ENCODE data around the gene PRR7.

Gene PRR7

DNA sequence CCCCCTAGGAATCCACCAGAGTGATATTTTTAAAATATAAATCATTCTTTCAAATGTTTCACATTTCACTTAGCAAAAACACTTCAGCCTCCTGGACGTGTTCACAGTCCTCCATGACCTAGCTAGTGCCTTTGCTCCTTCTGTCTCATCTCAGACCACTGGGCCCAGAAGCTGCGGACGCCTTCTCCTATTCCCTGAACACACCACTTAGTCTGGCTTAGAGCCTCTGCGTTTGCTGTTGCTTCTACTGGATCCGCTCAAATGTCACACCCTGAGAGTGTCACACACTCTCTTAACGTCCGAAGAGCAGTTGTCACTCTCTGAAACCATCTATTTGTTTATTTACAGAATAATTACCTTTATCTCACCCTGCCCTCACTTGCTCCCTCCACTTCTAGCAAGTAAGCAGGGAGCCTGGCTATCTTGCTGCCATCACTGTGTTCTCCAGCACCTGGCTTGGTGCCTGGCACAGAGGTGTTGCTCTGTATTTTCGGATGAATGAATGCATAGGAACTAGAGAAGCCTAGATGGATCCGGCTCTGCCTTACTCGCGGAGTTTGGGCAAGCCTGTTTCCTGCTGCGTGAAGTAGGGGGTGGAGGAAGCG is 21.3 kb upstream of the PRR7 start:
- DNase-seq (ENCODE audit: low spot score), result no peak

DNA sequence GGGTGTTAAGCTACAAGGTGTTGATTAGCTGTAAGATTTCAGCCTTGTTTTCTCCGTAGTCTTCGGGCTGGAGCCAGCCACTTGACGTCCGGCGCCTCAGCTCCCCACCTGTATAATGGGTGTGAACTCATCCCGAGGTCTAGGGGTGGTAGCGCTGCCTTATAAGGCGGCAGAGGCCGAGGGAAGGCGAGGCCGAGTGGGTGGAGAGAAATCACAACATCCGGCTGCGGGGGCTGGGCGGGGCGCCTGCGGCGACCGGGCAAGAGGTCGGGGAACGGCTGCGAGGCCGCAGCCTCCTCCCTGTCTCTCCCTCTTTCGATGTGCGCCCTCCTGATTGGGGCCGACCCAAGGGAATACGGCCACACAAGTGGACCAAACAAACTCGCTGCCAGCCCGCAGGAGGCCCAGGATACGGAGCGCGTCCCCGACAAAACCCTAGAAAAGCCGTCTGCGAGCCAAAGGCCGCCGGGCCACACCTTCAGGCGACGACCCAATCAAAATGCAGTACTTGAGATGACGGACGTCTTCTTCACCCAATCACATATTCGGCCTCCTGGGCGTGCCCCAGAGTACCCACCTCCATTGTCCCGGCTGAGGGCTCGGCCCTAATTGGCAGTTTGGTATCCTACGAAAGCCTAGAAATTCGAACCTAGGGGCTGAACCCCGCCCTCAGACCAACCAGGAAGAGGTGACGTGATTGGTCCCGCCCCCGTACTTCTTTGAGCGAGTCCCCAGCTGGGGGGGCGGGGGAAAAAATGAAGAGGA is 20.6 kb upstream of the PRR7 start:
- peak; percentile 100 for DNase-seq (ENCODE audit: low spot score)

DNA sequence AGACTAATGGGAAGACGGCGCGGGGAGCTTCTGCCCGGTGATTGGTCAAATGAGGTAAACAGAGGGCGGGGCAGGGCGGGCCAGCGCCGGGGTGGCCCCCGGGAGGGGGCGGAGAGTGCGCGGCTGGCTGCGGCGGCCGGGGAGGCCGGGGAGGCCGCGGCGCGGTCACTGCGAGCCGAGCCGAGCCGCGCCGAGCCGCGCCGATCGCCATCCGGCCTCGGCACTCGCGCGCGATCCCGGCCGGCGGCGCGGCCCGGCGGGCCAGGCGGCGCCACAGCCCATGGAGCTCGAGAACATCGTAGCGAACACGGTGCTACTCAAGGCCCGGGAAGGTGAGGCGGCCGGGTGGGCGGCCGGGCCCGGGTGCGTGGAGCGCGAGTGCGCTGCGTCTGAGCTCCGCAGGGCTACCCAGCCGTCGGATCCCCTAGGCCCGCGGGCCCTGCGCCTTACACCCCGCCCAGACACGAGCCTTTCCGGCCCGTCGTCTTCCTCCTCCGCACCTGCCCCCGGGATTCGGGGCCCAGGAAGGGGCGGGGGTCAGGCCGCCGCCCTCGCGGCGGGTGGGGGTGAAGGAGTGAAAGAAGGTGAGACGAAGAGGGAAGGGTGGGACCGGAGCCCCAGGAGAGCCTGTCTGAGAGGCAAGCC is 19.9 kb upstream of the PRR7 start, which contains the start of gene GRK6:
Gene GRK6, plus strand, starts transcription at position 111 of the 645 bp plus-strand sequence. Its CDS starts 170 bp downstream, at position 281.
- peak; percentile 32 for DNase-seq (ENCODE audit: low spot score)

DNA sequence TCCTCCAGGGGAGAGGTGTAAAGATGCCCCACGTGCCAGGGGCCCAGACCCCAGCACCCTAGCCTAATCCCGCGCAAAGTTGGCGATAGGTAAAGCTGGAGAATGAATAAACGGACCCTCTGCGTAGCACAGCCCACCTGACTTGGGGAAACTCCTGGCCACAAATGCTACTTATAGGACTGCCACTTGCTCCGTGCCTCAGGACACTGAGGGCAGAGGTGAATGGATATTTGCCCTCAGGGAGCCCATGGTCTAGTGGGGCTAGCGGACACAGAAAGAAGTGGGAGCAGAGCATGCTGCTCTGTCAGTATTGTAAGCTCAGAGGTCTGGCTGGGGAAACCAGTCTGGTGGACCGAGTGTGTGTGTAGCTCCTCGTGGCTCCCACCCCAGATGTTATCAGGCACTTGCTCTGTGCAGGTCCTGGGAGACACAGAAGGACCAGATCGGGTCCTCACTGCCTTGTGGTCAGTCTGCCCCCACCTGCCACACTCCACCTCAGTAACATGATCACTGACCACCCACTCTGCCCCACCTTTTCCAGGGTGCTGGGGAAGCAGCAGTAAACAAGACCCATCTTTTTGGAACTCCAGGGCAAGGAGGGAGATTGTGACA is 19.3 kb upstream of the PRR7 start:
- peak; percentile 49 for DNase-seq (ENCODE audit: low spot score)

DNA sequence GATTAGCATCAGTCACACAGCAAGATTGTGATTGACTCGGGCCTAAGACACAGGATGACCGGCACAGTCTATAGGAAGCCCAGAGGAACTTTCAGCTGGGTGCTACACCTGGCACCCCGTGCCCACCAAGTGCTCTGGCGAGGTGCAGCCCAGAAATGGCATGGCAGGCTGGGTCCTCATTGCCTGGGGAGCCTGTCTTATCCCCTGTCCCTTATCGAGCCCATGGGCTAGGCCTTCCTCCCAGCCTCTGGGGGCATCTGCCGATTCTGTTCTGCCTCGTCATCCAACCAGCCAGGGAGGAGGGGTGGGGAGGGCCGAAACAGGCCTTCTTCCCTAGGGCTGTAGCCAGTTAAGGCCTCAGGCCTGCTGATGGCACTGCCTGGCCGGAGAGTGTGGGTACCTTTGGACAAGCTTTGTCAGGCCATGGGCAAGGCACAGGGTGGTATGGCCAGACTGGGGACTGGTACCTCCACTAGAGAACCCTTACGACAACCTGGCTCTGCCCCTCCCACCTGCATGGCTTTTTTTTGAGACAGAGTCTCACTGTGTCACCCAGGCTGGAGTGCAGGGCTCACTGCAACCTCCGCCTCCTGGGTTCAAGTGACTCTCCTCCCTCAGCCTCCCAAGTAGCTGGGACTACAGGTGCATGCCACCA is 18.6 kb upstream of the PRR7 start:
- DNase-seq (ENCODE audit: low spot score), result peak; percentile 80

DNA sequence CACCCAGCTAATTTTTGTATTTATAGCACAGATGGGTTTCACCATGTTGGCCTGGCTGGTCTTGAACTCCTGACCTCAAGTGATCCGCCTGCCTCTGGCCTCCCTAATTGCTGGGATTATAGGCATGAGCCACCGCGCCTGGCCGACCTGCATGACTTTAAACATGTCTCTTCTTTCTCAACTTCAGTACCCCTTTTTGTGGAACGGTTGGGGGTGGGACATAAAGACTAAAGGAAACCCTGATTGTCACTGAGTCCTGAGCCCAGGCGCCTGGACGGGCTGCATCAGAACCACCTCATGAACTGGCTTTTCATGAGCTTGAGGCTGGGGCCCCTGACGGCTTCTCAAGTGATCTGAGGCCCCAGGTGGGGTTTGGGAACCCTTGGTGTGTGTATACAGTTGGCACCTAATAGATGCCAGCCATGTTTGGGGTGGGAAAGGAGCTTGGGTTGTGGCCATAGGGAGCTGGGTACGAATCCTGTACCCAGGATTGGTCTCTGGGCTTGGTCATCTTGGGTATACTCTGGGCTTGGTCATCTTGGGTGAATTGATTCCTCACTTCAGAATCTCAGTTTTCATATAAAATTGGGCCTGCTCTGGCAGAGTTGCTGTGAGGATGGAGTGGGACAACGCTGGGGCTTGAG is 17.9 kb upstream of the PRR7 start:
- no peak for DNase-seq (ENCODE audit: low spot score)

DNA sequence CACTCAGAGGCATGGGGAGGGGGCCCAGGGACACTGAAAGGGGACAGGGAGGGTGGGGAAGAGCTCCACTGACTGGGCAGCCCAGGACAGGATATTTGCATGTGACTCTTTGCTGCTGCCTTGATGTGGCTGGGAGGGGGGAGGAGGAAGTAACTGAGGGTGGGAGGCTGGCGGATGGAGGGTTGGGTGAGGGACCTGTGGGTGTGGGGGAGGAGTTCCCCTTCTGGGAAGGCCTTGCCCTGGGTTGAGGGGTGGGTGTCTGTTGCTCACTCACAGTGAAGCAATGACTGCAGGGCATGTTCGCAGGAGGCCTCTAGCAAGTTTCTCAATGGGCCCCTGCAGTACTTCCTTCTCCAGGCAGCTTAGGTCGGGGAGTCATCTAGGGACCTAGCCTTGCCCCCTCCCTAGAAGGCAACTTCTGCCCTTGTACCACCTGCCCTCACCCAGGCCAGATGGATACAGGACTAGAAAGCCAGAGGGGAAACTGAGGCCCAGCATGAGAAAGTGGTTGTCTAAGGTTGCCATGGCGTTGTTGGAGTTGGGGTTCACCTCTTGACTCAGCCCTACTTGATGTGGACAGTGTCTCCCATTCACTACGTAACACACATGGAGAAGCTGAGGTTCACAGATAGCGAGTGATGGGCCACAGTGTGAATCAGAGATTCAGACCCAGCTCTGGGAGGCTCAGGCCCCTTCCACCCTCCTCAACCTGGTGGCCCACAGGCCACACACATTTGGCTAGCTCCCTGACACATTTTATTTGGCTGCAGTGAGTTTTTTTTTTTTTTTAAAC is 17.2 kb upstream of the PRR7 start:
- DNase-seq (ENCODE audit: low spot score), result no peak

DNA sequence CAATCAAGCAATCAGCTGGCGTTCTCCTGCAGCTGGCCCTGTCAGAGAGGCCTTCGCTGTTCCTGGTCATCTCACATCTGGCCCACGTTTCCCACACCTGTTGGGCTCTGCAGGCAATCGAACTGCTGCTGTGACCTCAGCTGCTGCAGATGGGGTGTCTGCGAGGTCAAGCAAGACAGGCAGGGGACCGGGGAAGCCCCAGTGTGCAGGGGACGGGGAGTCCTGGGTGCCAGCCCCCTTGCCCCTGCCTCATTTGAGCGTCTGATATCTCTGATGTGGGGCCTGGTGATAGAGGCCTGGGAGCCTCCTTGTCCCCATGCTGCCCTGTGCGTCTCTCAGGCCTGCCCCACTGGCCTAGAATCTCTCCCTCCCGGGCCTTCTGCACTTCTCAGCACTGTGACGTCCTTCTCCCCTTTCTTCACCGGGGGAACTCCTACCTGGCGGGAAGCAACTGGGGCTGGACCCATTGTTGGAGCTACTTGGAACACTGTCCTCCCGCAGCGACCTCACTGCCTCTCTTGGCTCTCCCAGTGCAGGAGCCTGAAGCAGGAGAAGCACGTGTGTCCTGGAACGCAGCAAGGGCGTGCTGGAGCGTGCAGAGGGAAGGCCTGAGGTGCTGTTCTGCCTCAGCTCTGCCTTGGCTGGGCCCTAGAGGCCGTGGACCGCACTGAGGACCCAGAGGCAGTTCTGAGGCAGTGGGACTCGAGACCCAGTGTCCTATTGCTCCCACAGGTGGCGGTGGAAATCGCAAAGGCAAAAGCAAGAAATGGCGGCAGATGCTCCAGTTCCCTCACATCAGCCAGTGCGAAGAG is 16.3 kb upstream of the PRR7 start:
- DNase-seq (ENCODE audit: low spot score), result no peak

DNA sequence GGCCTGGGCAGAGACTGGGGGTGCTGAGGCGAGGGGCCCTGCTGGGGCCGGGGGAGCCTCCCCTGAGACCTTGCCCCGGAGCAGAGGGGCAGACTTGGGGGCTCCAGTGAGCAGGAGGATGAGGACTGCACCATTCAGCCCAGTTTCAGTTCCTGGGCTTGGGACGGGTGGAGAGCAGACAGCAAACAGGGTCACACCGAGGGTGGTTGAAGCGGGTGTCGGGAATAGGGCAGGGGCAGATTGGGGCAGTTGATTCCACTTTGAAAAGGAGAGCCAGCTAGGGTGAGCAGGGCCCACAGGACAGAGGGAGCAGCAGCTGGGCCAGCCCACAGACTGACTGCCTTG is 15.7 kb upstream of the PRR7 start:
- DNase-seq (ENCODE audit: low spot score), result no peak

DNA sequence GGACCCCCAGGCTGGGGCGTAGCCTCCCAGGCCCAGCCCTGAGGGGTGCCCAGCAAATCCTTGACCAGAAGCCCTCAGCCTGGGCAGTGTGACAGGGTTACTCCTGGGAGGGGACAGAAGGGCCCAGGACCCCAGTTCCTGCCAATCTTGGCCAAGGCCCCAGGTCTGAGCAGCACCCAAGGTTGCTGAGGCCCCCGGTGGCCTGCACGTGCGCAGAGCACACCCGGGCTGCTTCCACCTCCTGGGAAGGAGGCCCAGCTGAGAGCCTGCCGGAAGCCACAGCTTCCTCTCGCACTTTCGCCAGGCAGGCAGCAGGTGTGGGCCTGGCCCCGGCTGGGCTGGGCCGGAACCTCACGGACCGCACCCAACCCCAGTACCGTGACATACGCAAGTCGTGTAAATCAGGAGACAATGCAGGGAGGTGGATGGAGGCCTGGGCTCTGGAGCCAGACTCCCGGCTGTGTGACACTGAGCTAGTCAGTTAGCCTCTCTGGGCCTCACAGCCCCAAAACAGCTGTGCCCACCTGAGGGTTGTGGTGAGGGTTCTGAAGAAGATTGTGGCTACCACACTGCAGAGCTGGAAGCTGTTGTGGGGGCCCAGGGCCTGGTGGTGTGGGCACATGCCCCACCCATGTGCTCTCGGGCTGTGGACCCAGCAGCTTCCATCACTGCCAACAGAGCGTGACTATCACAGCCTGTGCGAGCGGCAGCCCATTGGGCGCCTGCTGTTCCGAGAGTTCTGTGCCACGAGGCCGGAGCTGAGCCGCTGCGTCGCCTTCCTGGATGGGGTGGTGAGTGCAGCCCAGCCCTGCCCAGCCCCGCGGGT is 15.1 kb upstream of the PRR7 start:
- no peak for DNase-seq (ENCODE audit: low spot score)

DNA sequence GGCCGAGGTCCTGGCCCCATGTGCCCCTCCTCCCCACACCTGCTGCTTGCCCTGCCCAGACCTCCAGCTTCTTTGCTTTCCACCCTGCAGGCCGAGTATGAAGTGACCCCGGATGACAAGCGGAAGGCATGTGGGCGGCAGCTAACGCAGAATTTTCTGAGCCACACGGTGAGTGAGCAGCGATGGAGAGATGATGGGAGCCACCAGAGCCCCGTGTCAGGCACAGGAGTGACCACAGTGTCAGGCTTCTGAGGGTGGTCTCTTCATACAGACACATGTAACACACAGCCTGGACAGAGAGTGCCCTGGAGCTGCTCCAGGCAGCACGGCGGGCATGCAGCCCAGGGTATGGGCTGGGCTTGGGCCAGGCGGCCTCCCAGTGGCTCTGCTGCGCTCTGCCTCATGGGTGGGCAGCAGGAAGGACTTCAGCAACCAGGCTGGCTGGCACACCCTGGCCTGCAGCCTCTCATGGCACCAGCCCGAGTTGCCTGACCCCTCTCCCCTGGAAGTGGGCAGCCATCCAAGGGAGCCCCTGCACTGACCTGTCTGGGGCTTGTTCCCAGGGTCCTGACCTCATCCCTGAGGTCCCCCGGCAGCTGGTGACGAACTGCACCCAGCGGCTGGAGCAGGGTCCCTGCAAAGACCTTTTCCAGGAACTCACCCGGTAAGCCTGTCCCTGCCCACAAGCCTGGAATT is 14.3 kb upstream of the PRR7 start:
- DNase-seq (ENCODE audit: low spot score), result no peak

DNA sequence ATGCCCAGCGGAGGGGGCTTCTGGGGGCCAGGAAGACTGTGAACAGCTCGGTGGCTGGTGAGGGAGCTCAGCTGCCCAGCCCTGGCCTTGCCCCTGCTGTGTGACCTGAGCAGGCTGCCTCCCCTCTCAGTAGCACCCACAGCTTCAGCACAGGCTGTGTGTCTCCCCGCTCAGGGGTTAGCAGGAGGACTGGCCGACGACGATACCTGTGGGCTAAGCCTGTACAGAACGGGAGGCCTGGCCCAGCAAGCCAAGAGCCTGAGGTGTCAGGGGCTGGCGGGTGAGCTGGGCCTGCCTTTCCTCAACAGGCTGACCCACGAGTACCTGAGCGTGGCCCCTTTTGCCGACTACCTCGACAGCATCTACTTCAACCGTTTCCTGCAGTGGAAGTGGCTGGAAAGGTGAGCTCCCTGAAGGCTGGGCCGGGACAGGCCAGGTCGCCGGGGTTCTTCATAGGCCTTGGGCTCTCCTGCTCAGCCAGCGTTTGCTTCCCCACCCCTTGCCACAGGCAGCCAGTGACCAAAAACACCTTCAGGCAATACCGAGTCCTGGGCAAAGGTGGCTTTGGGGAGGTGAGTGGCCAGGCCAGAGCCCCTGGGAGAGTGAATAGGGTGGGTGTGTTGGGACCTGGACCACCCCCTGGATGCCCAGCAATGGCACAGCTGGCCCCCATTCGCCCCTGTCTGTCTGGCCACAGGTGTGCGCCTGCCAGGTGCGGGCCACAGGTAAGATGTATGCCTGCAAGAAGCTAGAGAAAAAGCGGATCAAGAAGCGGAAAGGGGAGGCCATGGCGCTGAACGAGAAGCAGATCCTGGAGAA is 13.6 kb upstream of the PRR7 start:
- DNase-seq (ENCODE audit: low spot score), result no peak

DNA sequence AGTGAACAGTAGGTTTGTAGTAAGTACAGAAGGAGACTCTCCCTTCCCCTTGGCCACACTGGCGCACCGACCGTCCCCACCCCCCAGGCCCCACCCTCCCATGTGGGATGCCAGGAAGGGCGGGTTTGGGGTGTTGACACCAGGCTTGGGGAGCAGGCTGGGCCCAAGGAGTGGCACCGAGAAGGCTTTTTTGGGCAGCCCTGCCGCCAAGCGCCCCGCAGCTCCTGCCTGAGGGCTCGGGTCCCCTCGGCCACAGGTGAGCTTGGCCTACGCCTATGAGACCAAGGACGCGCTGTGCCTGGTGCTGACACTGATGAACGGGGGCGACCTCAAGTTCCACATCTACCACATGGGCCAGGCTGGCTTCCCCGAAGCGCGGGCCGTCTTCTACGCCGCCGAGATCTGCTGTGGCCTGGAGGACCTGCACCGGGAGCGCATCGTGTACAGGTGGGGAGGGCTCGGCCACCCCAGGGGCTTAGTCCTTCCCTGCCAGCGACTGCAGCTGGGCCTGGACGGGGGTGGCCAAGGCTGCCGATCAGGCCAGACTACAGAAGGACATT is 12.9 kb upstream of the PRR7 start:
- no peak for DNase-seq (ENCODE audit: low spot score)

DNA sequence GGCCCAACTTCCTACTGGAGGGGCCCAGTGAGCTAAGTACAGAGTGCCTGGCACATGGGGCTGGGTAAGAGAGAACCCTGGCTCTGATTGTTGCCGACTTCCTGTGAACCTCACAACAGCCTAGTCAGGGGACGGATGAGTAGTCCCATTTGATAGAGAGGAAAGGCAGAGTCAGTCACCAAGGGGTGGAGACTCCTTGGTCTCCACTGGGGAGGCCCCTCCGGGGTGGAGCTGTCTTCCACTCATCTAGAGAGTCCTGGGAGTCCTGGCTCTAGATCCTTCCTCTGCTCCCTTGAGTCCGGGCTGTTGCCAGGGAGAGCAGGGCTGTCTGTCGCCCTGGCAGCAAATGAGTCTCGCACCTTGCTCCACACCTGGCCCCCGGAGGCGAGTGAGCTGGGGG is 12.2 kb upstream of the PRR7 start:
- DNase-seq (ENCODE audit: low spot score), result no peak

DNA sequence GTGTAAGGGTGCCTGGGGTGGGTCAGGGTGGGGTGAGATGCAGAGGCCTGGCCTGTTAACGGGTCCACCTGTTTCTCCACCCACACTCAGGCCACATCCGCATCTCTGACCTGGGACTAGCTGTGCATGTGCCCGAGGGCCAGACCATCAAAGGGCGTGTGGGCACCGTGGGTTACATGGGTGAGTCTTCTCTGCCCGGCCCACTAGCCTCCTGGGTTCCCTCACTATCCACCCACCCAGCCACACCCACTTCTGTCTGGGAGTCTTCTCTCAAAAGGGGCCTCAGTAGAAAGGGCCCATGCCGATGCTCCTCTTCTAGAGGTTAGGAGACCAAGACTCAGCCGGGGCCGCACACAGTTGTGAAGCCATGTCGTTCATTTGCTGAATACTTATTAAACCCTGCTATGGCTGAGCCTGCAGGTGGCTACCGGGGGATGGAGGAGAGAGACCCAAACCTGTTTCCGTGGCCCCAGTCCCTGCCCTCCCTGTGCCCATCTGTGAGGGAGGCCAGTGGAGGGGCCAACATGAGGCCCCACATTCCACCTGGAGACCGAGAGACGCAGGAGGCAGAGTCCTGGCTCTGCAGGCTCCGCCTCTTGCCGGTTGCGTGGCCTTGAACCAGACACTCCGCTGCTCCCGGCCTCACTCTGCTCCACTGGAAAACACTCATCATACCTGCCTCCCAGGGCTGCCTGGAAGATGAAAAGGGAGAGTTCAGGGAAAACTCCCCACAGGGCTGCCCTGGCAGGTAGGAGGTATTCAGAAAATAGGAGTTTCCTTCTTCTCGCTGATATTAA is 11.5 kb upstream of the PRR7 start:
- DNase-seq (ENCODE audit: low spot score), result no peak

DNA sequence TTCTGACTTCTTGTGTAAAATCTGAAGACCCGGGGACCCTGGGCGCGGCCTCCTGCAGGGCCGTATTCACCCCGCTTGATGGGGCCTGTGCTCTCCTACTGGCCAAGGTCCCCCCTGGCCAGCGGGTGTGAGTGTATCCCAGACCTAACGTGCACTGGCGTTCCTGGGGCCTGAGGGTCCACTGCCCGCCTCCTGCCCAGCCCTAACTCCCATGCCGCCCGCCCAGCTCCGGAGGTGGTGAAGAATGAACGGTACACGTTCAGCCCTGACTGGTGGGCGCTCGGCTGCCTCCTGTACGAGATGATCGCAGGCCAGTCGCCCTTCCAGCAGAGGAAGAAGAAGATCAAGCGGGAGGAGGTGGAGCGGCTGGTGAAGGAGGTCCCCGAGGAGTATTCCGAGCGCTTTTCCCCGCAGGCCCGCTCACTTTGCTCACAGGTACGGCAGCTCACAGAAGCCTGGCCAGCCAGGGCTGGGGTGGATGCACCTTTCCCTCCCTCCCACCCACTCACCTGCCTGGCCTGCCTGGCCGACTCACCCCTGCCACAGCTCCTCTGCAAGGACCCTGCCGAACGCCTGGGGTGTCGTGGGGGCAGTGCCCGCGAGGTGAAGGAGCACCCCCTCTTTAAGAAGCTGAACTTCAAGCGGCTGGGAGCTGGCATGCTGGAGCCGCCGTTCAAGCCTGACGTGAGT is 10.6 kb upstream of the PRR7 start:
- DNase-seq (ENCODE audit: low spot score), result no peak

All from hematopoietic multipotent progenitor cell treated with erythropoietin and hydrocortisone succinate and interleukin-3 and kit ligand, for 15 days (in vitro differentiated cells).